H1 (cell line): ENCODE data around the gene TECPR2. TPM values are rescaled to one million over a fixed set of nuclear protein-coding genes. Genes with fewer than 3 reads are reported as not detected.
"Not testable (repeated sequence)": the region's sequence is repeated elsewhere in the genome, so short reads cannot be mapped to it uniquely, and the experiment has no call there.

Experiments
- CTCF ChIA-PET: fragments of 300-600 bp; sonication (Branson Sonifier 250); formaldehyde crosslinking; loops from one replicate; lab custom pipeline; 2021; ENCODE audit not compliant: partially characterized antibody; lab: Charles Lee
- POLR2A ChIA-PET: fragments of 300-600 bp; sonication (Branson Sonifier 250); formaldehyde crosslinking; loops from one replicate; lab custom pipeline; 2021; ENCODE audit warnings: inconsistent platforms; ENCODE audit not compliant: partially characterized antibody; lab: Charles Lee
- DNase-seq, 2 experiments: peaks; one replicate each; pipeline versions ENCODE4 v3.0.0 to v3.0.0-alpha.2; 2010 to 2022; ENCODE audit warnings: low spot score in 2 of 2, low read depth in 1 of 2, mixed read lengths in 1 of 2
- FAIRE-seq: peaks from 2 replicates; lab custom pipeline; 2011; peaks lifted over from hg19 to GRCh38; lab: Jason Lieb, UNC
- H2AFZ ChIP-seq: 2 replicates; pipeline ENCODE4 v1.8.1; 2012; ENCODE audit warnings: low read length, inconsistent platforms
- H2AK5ac ChIP-seq: 2 replicates; pipeline ENCODE4 v1.6.1; 2013; ENCODE audit warnings: low read depth, low read length
- H2BK120ac ChIP-seq: replicated peaks from 2 replicates; pipeline ENCODE3; 2013; ENCODE audit warnings: low read depth, low read length, inconsistent platforms
- H2BK12ac ChIP-seq: 2 replicates; pipeline ENCODE4 v1.6.1; 2013; ENCODE audit warnings: low read depth, low read length
- H2BK15ac ChIP-seq: 2 replicates; pipeline ENCODE4 v1.6.1; 2013; ENCODE audit warnings: low read length
- H2BK20ac ChIP-seq: 2 replicates; pipeline ENCODE4 v1.6.1; 2013; ENCODE audit warnings: low read length
- H2BK5ac ChIP-seq: 2 replicates; pipeline ENCODE4 v1.6.1; 2013; ENCODE audit warnings: low read depth, low read length
- H3K14ac ChIP-seq: 2 replicates; pipeline ENCODE4 v1.6.1; 2013; ENCODE audit warnings: inconsistent platforms; ENCODE audit not compliant: insufficient read length
- H3K18ac ChIP-seq: 2 replicates; pipeline ENCODE4 v1.6.1; 2013; ENCODE audit warnings: low read length; ENCODE audit errors: extremely low read depth
- H3K23ac ChIP-seq: 2 replicates; pipeline ENCODE4 v1.6.1; 2013; ENCODE audit warnings: inconsistent platforms; ENCODE audit not compliant: insufficient read length
- H3K23me2 ChIP-seq: 2 replicates; pipeline ENCODE4 v1.6.1; 2013; ENCODE audit warnings: low read depth, low read length
- H3K27ac ChIP-seq: 2 replicates; pipeline ENCODE4 v1.6.1; 2011; ENCODE audit warnings: low read depth, low read length, inconsistent platforms
- H3K27me3 ChIP-seq, 4 experiments: replicated peaks in 1 of 4; 1 replicate in 1 of 4; 2 replicates in 3 of 4; pipeline versions ENCODE4 v1.6.1 to v1.8.1; 2011 to 2013; ENCODE audit warnings: low read length in 3 of 4, mild to moderate bottlenecking in 3 of 4, inconsistent platforms in 2 of 4, mixed read lengths in 2 of 4, moderate library complexity in 1 of 4; ENCODE audit not compliant: control insufficient read depth in 3 of 4, insufficient read depth in 3 of 4; ENCODE audit errors: extremely low read depth in 1 of 4
- H3K36me3 ChIP-seq, 4 experiments: 2 replicates each; pipeline versions ENCODE4 v1.6.1 to v1.8.1; 2011 to 2013; ENCODE audit warnings: mild to moderate bottlenecking in 4 of 4, low read length in 3 of 4, moderate library complexity in 2 of 4, control low read depth in 1 of 4, inconsistent platforms in 1 of 4; ENCODE audit not compliant: insufficient read depth in 4 of 4, control insufficient read depth in 2 of 4
- H3K4ac ChIP-seq: replicated peaks from 2 replicates; pipeline ENCODE3; 2013; ENCODE audit warnings: low read length, low read depth, mixed read lengths, inconsistent platforms; ENCODE audit not compliant: insufficient read length
- H3K4me1 ChIP-seq, 4 experiments: replicated peaks in 1 of 4; 1 replicate in 1 of 4; 2 replicates in 3 of 4; pipeline versions ENCODE4 v1.6.1 to v1.8.1; 2011 to 2013; ENCODE audit warnings: low read length in 3 of 4, inconsistent platforms in 2 of 4, mixed read lengths in 1 of 4; ENCODE audit not compliant: insufficient read depth in 4 of 4, control insufficient read depth in 3 of 4
- H3K4me2 ChIP-seq, 2 experiments: 2 replicates each; pipeline versions ENCODE4 v1.6.1 to v1.8.1; 2011 to 2013; ENCODE audit warnings: low read depth in 2 of 2, low read length in 2 of 2, control low read depth in 1 of 2, inconsistent platforms in 1 of 2, mild to moderate bottlenecking in 1 of 2; ENCODE audit not compliant: insufficient read depth in 1 of 2
- H3K4me3 ChIP-seq, 4 experiments: fragments of 200-600, 300-600 bp in 1 of 4; sonication (generic), shearing (Covaris generic), sonication (Bioruptor Twin) in 1 of 4; 2 replicates each; pipeline versions ENCODE4 v1.5.1 to v1.8.1; 2011 to 2016; ENCODE audit warnings: low read length in 4 of 4, low read depth in 3 of 4, control low read depth in 2 of 4, inconsistent platforms in 2 of 4, mild to moderate bottlenecking in 2 of 4, mixed read lengths in 1 of 4, moderate library complexity in 1 of 4; ENCODE audit not compliant: insufficient read depth in 2 of 4; ENCODE audit errors: extremely low read depth in 1 of 4
- H3K56ac ChIP-seq: replicated peaks from 2 replicates; pipeline ENCODE3; 2013; ENCODE audit warnings: low read depth, mild to moderate bottlenecking, mixed read lengths, low read length, inconsistent platforms; ENCODE audit not compliant: insufficient read length
- H3K79me1 ChIP-seq: 2 replicates; pipeline ENCODE4 v1.6.1; 2013; ENCODE audit warnings: low read depth, low read length, control low read depth
- H3K79me2 ChIP-seq, 2 experiments: 2 replicates each; pipeline versions ENCODE4 v1.6.1 to v1.8.1; 2012 to 2013; ENCODE audit warnings: low read length in 2 of 2, mild to moderate bottlenecking in 2 of 2, inconsistent platforms in 1 of 2; ENCODE audit not compliant: insufficient read depth in 2 of 2, control insufficient read depth in 1 of 2
- H3K9ac ChIP-seq, 4 experiments: replicated peaks in 1 of 4; 1 replicate in 1 of 4; 2 replicates in 3 of 4; pipeline versions ENCODE4 v1.6.1 to v1.8.1; 2011 to 2013; ENCODE audit warnings: low read depth in 3 of 4, low read length in 3 of 4, control low read depth in 2 of 4, mild to moderate bottlenecking in 2 of 4, moderate library complexity in 2 of 4, inconsistent platforms in 1 of 4; ENCODE audit errors: extremely low read depth in 1 of 4
- H3K9me3 ChIP-seq, 2 experiments: 2 replicates each; pipeline versions ENCODE4 v1.6.1 to v1.8.1; 2012 to 2013; ENCODE audit warnings: mild to moderate bottlenecking in 2 of 2, moderate library complexity in 2 of 2, control low read depth in 1 of 2, inconsistent platforms in 1 of 2, low read depth in 1 of 2, low read length in 1 of 2, mixed read lengths in 1 of 2; ENCODE audit not compliant: insufficient read depth in 2 of 2
- H4K20me1 ChIP-seq, 2 experiments: replicated peaks in 1 of 2; 2 replicates each; pipeline versions ENCODE3 to v1.8.1; 2011 to 2013; ENCODE audit warnings: inconsistent platforms in 2 of 2, low read length in 2 of 2, mild to moderate bottlenecking in 1 of 2; ENCODE audit not compliant: insufficient read depth in 2 of 2, control insufficient read depth in 1 of 2
- H4K5ac ChIP-seq: 2 replicates; pipeline ENCODE4 v1.6.1; 2013; ENCODE audit warnings: low read length, low read depth, mixed read lengths, inconsistent platforms; ENCODE audit not compliant: insufficient read length
- H4K8ac ChIP-seq: 2 replicates; pipeline ENCODE4 v1.8.0; 2013; ENCODE audit warnings: mild to moderate bottlenecking, moderate library complexity, low read length, inconsistent platforms; ENCODE audit not compliant: insufficient read depth; ENCODE audit errors: extremely low read depth
- H4K91ac ChIP-seq: replicated peaks from 2 replicates; pipeline ENCODE3; 2013; ENCODE audit warnings: low read length, mixed read lengths, inconsistent platforms; ENCODE audit not compliant: insufficient read length
- WGBS, 2 experiments: shearing (Covaris generic) in 1 of 2; methylation state at CpG; one replicate each; pipeline versions ENCODE4 v1.1.6 to v1.1.7; 2013 to 2015; ENCODE audit warnings: low lambda C conversion rate in 2 of 2, mixed read lengths in 2 of 2, inconsistent platforms in 1 of 2, low coverage in 1 of 2, missing lambda C conversion rate in 1 of 2; ENCODE audit not compliant: insufficient replicate concordance in 2 of 2, insufficient coverage in 1 of 2, insufficient read length in 1 of 2; ENCODE audit errors: extremely low coverage in 1 of 2, missing lambda C conversion rate in 1 of 2; 5-methylcytosine and 5-hydroxymethylcytosine counted together
- polyA plus RNA-seq, 7 experiments: library from polyadenylated mRNA; depleted of rRNA in 3 of 7; stranded (reverse) in 5 of 7; unstranded in 2 of 7; fragments of >200 nt in 5 of 7; fragments of 200-250 nt in 2 of 7; gene quantifications; 1 replicate in 5 of 7; 2 replicates in 1 of 7; 4 replicates in 1 of 7; pipeline versions ENCODE4 v1.2.1 to v1.2.3, GENCODE V29; 2011 to 2013; ENCODE audit warnings: missing spikeins in 2 of 7, mixed read lengths in 2 of 7
- total RNA-seq: library from RNA; stranded (reverse); fragmentation: NEBNext Ultra II Directional; extraction: Animal tissue kit (Norgen Biotek cat#: 25700); gene quantifications from 2 replicates; pipeline ENCODE4 v1.2.1, GENCODE V29; 2021

Gene TECPR2
- total and polyA plus RNA-seq, 2 of the 8 experiments (the other 6 are each of a cell fraction or from before 2014, with no cell fraction given), result 6.8 to 19.4 TPM

DNA sequence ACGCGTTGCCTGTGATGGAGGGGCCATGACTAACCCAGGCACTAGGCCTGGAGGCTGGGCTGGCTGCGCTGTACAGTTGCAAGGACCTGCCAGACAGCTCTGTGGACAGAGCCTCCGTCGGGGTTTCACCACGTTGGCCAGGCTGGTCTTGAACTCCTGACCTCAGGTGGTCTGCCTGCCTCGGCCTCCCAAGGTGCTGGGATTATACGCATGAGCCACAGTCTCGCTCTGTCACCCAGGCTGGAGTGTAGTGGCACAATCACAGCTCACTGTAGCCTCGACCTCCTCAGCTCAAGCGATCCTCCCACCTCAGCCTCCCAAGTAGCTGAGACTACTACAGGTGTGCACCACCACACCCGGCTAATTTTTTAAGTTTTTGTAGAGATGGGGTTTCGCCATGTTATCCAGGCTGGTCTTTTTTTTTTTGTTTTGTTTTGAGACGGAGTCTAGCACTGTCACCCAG lies 178.3 kb downstream of the TECPR2 start:
- not testable (repeated sequence) for H3K14ac ChIP-seq, H3K4me3 ChIP-seq, H4K20me1 ChIP-seq, H3K23ac ChIP-seq, H3K4me2 ChIP-seq, H2AFZ ChIP-seq, H3K79me1 ChIP-seq, H3K9me3 ChIP-seq, H3K23me2 ChIP-seq, H2BK120ac ChIP-seq, H4K5ac ChIP-seq, H2AK5ac ChIP-seq, FAIRE-seq, H3K9ac ChIP-seq, H3K27ac ChIP-seq, H3K4ac ChIP-seq, H4K8ac ChIP-seq, H3K27me3 ChIP-seq, H3K18ac ChIP-seq, DNase-seq, H3K56ac ChIP-seq, H2BK5ac ChIP-seq, H3K36me3 ChIP-seq, H3K79me2 ChIP-seq
- H4K91ac ChIP-seq, result peak overlapping the region; percentile 91
- peaks cover 3 to 21% (median 14%) of the 10 kb centered on the region in 4 experiments for H3K4me1 ChIP-seq
- H2BK20ac ChIP-seq, result peak overlapping the region; percentile 24; the same call in 1 of the 2 replicates
- POLR2A ChIA-PET, result interaction anchor here (1.9 to 8.5 kb wide), 2 partner anchors 14 to 16 kb away, joined by 6 to 50 read pairs; no protein-coding TSS in a partner anchor
- 94% methylated on average over 11 of the region's 14 CpGs; no CpG with 5 or more reads in 1 of the 2 experiments for WGBS, 2 experiments
- H2BK12ac ChIP-seq, result peak overlapping the region; percentile 10; the same call in 1 of the 2 replicates
- peak overlapping the region; percentile 11; the same call in 1 of the 2 replicates for H2BK15ac ChIP-seq
- CTCF ChIA-PET, result interaction anchor here (1.0 to 3.7 kb wide), 8 partner anchors 13 to 54 kb away, joined by 3 to 15 read pairs (median 6); no protein-coding TSS in a partner anchor
